HG03457 (cell line): ENCODE data around the gene ZNF322.

Experiments used
- ATAC-seq: cut with Tn5 transposase; IDR thresholded peaks from one replicate; pipeline ENCODE4 v1.9.1; 2021; ENCODE audit warnings: moderate number of reproducible peaks; ENCODE audit not compliant: unreplicated experiment

ZNF322 gene

GRCh38 chr6:26592649-26593048 is 66.9 kb downstream of the ZNF322 start:
- no peak for ATAC-seq

- ATAC-seq, result no peak
Observed at GRCh38 chr6:26588965-26589364, 70.6 kb downstream of the ZNF322 start.
